ENCODE data around the gene NOP14.
"Not testable (repeated sequence)": the region's sequence is repeated elsewhere in the genome, so short reads cannot be mapped to it uniquely, and the experiment has no call there.

Gene NOP14

DNA sequence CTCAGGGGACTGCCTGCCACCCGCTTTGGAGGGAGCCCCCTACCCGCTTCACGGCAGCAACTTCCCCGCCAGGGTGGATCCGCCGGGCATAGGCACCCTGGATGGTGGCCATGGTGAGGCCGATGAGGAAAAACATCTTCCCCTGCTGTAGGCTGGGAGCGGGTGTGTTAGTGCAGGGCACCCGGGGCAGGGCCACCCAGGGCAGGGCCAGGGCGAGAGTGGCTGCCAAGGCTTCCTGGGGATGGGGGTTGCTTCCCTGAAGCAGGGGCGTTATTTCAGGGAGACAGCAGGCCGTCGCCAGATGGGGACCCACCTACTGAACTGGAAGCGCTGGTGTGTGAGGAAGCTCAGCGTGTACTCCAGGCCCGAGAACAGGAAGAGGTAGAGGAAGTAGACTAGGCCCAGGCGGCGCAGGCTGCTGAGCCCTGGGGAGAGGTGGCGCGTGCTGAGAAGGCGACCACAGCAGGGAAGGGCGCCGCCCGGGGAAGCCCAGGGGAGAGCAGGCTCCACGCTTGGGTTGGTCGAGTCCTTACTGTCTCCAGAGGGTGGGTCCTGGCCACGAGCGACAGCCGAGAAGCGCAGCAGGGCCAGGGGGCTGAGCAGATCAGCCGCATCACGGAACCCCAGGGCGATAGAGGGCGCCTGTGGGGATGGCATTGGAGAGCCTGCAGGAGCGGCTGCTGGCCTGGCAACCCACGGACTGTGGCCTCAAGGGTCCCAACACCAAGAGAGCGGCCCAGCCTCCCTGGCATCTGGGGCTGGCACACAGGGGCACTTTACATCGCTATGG lies 31.5 kb downstream of the NOP14 start:
- DNase-seq (ENCODE audit: low read depth in 2 of 2), result no peak

DNA sequence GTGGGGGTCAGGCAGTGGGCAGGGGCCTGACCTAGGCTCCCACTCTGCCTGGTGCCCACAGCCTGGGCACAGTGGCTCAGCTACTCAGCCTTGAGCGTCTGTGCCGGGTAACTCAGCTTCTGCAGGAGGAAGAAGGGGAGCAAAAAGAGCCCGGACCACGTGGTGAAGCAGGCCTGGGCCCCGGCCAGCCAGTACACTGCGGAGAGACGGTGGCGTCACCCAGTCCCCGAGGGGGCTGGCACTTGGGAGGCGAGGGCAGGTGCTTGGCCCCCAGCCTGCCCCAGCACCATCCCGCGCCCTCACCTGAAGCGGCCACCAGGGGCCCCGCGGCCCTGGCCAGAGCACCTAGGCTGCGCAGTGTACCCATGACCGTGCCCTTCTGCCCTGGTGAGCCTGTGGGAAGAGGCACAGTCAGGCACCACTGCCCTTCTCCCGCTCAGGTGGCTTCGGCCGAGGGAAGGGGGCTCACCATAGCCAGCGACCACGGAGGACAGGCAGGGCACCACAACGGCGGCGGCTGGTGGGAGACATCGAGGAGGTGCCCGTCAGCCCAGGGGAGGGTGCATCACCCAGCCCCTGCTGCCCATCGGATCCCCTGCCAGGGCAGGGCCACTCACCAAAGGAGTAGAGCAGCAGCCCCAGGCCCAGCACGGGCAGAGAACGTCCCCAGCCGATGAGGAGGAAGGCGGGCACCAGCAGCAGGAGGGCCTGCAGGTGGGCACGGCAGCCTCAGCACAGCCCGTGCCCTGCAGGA lies 32.3 kb downstream of the NOP14 start:
- DNase-seq (ENCODE audit: low read depth in 2 of 2), result no peak

DNA sequence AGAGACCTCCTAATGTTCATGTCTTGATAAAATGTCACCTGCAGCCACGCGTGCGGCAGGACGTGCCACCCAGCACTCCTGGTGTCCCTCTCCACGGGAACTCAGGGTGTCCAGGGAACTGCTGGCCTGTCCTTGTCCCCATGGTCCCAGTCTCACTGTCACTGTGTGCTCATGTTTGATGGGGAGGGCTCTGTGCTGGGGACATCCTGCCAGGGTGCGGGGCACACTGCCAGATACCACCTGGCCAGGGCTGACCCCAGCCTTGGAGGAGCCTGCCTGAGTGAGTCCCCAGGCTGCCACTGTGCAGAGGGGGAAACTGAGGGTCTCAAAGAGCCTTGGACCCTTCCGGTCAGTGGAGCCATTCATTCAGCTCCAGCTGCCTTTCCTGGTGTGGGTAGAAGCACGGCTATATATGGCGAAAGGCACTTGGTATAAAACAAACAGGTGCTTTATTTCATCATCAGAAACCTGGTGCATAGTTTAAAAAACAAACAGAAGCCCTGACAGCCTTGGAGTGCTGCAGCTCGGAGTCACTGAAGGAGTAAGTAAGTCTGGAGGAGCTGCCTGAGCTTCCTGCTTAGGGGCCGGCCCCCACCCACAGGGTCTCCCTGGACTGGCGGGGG lies 33.0 kb downstream of the NOP14 start:
- DNase-seq (ENCODE audit: low read depth in 2 of 2), result no peak

DNA sequence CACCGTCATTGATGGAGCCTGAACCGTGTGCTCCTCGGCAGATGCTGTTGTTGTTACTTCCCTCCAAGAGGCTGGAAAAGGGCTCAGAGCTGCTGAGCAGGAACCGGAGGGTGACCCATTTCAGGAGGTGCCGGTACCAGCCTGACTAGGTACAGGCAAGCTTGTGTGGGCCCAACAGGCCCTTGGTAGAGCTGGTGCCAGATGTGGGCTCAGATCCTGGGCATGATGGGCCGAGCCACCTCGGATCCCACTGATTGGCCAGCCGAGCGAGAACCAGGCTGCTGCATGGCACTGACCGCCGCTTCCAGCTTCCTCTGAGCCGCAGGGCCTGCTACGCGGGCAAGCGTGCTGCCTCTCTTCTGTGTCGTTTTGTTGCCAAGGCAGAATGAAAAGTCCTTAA lies 33.7 kb downstream of the NOP14 start:
- DNase-seq (ENCODE audit: low read depth in 2 of 2), result no peak

DNA sequence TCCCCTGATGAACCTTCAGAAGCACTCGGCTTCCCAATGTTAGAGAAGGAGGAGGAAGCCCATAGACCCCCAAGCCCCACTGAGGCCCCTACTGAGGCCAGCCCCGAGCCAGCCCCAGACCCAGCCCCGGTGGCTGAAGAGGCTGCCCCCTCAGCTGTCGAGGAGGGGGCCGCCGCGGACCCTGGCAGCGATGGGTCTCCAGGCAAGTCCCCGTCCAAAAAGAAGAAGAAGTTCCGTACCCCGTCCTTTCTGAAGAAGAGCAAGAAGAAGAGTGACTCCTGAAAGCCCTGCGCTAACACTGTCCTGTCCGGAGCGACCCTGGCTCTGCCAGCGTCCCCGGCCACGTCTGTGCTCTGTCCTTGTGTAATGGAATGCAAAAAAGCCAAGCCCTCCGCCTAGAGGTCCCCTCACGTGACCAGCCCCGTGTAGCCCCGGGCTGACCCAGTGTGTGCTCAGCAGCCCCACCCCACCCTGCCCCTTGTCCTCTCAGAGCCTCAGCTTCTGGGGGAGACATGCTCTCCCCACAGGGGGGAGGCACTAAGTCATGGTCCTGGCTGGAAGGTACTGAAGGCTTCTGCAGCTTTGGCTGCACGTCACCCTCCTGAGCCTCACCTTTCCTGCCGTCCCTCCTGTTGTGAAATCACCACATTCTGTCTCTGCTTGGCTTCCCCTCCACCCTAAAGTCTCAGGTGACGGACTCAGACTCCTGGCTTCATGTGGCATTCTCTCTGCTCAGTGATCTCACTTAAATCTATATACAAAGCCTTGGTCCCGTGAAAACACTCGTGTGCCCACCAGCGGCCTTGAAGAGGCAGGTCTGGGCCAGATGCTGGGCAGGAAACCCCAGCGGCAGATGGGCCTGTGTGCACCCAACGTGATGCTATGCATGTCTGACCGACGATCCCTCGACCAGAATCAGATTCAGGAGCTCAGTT lies 34.7 kb downstream of the NOP14 start:
- no peak for DNase-seq (ENCODE audit: low read depth in 2 of 2)

DNA sequence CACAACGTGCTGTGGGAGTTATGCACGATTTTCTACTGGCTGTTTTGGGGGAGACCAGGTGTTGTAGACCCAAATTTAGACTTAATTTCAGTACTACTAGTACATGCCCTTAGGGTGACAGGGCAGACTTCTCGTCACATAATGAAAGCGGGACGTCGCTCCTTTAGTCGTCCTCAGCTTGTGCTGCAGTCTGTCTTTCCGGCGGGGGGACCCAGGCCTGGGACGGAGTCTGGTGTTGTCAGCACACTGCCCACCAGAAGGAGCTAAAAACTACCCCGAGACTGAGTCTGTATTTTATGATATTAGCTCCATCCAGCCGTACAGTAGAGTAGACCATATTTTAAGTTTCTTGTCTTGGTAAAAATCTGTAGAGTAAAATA lies 35.5 kb downstream of the NOP14 start:
- no peak for DNase-seq (ENCODE audit: low read depth in 2 of 2)

DNA sequence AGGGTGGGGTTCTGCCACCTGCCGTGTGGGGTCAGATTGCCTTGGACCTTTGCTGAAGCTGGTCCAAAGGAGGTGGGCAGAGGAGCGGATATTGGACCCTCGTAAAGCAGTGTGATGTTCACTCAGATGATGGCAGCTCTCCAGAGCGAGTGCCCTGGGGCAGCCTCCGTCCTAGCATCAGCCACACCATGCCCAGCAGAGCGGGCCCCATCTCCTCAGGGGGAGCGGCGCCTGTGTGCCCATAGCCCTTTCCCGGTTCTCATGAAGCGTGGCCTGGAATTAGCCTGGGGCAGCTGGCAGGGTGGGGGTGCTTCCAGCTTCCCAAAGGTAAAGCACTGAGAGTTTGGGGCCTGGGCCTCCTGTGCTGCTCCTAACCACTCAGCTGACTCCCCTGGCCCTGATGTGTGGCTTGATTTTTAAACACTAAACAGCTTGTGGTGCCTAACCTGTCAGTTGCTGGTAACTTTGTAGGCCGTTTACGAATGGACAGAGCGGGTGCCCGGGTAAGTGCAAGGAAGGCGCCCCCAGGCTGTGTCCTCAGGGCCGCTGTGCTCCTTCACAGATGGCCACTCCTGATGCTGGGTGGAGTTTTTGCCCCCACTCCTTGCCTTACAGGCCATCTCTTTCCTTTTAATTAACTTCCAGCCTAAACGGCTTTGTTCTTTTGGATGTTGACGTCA lies 36.0 kb downstream of the NOP14 start:
- DNase-seq (ENCODE audit: low read depth in 2 of 2), result no peak

DNA sequence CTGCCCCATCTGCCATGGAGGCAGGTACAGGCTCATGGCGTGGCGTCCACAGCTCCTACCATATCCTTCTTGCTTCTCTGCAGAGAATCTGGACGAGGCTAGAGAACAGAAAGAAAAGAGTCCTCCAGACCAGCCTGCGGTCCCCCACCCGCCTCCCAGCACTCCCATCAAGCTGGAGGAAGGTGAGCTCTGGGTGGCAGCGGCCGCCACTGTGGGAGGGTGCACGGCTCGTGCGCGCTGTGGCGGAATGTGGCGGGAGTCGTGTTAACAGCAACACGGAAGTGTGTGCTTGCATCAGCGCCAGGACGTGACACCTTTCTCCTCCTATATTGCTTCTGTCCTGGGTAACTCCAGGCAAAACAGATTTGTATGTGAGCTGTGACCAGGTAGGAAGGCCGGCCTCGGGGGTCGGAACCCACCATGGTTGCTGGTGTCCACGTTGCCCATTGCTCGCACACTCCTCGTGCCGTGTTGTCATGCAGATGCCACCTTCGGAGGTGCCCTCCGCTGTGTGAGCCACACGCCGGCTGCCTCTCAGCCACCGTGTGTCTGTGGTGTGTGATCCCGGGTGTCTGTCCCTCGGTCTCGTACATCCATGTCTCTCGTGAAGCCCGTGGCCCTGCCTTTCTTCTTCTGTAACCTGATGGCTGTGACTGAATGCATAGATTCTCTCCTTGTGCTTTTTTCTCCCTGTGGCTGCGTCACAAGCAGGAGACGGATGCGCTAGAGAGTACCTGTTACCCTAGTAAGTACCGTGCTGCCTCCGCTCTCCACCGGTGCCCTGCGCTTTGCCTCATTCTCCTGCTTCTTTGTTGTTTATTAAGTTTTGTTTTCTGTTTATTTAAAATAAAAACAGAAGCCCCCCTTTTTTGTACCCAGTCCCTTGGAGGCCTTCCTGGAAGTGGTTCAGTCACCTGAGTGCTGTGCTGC lies 37.0 kb downstream of the NOP14 start:
- DNase-seq (ENCODE audit: low read depth in 2 of 2), result no peak

DNA sequence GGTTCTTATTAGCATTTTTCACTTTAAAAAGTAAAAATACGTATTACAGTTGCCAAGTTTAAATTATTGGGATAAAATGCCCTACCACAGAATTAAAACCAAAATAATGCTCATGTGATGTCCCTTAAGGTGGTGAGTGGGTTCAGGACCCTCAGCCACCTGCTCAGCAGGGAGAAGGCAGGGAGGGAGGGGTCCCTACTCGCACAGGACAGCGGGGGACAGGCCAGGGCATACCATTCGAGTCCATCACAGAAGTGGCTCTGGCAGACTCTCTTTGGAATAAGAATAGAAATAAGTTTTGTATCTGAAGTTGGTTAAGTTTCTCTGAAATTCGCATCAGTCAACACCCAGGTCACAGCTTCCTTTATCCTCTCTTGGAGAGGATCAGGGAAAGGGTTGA lies 37.7 kb downstream of the NOP14 start:
- no peak for DNase-seq (ENCODE audit: low read depth in 2 of 2)

DNA sequence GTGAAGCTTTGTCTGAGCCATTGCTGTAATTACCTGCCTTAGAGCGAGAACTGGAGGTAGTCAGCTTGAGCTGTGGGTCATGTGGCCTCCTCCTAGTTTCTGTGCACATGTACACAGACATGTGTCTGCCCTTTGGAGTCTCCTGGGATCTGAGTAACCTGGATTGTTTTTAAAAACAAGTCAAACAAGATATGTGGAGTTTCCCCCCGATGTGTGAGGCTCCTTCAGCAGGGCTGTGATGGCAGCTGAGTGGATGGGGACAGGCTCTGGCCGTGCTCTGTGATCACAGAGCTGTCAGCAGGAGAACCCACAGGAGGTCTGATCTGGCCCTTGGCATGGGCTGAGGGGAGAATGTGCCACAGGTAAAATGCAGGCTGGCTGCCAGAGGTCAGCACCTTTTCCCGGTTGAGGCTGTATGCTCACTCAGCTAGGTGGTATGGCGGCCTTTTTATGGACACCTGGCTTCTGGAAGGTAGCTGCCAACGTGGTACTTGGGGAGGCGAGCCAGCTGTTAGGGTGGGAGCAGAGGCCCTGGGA lies 38.4 kb downstream of the NOP14 start:
- no peak for DNase-seq (ENCODE audit: low read depth in 2 of 2)

DNA sequence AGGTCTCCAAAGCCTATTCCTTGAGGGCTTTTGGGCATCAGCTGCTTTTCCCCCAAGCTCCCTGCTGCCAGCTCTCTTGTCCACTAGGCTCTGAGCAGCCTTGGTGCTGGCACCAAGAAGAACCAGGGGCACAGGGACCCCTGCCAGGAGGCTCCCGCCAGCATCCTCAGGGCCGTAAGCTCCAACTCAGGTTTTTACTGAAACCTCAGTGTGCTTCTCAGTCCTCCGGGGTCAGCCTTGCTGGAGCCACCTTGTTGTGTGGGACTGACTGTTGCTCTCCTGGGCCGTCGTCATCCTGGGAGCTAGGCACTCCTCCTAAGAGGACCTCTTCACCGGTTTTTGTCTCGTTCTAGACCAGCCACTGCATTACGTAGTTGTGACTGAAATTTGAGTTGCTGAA lies 38.9 kb downstream of the NOP14 start:
- DNase-seq (ENCODE audit: low read depth in 2 of 2), result no peak

DNA sequence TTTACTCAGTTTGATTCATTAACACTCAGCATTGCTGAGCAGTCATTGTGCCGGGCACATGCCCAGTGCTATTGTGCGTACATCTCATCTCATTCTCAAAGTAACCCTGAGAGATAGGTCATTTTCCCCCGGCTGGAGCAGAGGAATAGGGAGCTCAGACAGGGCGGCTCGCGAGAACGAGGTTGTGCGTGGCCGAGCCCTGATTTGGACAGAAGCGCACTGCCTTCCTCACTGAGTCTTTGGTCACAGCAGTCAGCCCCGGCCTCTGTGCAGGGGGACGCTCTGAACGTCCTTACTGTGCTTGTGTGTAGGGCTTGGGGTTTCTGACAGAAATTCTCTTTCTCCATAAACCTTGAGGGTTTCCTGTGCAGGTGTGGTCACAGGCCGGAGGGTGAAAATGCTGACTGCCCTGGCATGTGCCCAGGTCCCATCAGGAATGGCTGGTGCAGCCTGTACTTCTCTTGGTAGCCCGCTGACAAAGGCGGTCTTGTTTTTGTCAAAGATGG lies 39.5 kb downstream of the NOP14 start:
- no peak for DNase-seq (ENCODE audit: low read depth in 2 of 2)

DNA sequence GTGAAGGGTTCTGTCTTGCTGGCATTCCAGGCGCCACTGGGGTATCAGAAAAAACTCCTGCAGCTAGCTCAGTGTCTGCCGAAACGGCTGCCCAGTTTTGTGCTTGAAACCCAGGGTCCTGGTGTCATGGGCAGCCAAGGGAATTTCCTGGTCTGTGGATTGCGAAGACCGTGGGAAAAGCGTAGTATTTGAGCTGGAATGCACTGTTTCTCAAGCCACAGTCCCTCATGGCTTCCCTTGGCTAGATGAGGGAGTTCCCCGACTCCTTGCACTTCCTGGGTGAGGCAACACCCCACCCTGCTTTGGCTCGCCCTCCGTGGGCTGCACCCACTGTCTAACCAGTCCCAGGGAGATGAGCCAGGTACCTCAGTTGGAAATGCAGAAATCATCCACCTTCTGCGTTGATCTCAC lies 40.1 kb downstream of the NOP14 start:
- no peak for DNase-seq (ENCODE audit: low read depth in 2 of 2)

DNA sequence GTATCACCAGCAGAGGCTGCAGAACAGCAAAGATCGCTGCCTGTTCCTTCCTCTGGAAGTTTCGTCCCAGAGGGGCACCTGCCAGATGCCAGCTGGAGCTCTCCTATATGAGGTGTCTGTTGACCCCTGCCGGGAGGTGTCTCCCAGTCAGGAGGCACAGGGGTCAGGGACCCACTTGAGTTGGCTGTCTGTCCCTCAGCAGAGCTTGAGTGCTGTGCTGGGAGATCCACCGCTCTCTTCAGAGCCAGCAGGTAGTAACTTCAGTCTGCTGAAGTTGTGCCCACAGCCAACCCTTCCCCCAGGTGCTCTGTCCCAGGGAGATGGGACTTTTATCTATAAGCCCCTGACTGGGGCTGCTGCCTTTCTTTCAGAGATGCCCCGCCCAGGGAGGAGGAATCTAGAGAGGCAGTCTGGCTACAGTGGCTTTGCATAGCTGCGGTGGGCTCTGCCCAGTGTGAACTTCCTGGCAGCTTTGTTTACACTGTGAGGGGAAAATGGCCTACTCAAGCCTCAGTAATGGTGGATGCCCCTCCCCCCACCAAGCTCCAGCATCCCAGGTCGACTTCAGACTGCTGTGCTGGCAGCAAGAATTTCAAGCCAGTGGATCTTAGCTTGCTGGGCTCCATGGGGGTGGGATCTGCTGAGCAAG lies 40.6 kb downstream of the NOP14 start:
- DNase-seq (ENCODE audit: low read depth in 2 of 2), result not testable (repeated sequence)

DNA sequence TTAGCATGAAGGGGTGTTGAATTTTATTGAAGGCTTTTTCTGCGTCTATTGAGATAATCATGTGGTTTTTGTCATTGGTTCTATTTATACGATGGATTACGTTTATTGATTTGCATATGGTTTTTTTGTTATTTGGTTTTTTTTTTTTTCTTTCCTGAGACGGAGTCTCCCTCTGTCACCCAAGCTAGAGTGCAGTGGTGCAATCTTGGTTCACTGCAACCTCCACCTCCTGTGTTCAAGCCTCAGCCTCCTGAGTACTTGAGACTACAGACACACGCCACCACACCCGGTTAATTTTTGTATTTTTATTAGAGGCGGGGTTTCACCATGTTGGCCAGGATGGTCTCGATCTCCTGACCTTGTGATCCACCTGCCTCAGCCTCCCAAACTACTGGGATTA lies 44.5 kb downstream of the NOP14 start:
- DNase-seq (ENCODE audit: low read depth in 2 of 2), result not testable (repeated sequence)

DNA sequence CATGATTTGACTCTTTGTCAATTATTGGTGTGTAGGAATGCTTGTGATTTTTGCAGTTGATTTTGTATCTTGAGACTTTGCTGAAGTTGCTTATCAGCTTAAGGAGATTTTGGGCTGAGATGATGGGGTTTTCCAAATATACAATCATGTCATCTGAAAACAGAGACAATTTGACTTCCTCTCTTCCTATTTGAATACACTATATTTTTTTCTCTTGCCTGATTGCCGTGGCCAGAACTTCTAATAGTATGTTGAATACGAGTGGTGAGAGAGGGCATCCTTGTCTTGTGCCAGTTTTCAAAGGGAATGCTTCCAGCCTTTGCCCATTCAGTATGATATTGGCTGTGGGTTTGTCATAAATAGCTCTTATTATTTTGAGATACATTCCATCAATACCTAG lies 44.9 kb downstream of the NOP14 start:
- not testable (repeated sequence) for DNase-seq (ENCODE audit: low read depth in 2 of 2)

DNA sequence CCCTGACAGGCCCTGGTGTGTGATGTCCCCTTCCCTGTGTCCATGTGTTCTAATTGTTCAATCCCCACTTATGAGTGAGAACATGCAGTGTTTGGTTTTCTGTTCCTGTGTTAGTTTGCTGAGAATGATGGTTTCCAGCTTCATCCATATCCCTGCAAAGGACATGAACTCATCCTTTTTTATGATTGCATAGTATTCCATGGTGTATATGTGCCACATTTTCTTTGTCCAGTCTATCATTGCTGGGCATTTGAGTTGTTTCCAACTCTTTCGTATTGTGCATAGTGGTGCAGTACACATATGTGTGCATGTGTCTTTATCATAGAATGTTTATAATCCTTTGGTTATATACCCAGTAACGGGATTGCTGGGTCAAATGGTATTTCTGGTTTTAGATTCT lies 46.5 kb downstream of the NOP14 start:
- not testable (repeated sequence) for DNase-seq (ENCODE audit: low read depth in 2 of 2)

DNA sequence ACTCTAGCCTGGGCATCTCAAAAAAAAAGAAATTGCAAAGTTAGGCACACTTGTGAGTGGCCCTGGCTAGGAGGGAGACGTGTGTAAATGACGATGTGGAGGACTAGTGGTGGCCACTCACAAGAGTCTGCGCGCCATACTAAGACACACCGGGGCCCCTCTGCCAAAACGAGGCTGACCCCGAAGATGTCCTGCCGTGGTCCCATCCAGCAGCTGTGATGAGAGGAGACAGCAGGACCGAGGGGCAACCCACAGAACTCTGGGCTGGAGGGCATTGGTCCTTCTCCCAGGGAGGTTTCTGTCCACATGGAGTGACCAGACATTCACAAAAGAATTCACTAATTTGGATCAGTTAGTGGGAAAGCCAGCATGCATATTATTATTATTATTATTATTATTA lies 47.4 kb downstream of the NOP14 start:
- DNase-seq (ENCODE audit: low read depth in 2 of 2), result no peak
